Measurements from ENCODE around the gene MCM8. TPM values are rescaled to one million over a fixed set of nuclear protein-coding genes. Genes with fewer than 3 reads are reported as not detected.

The MCM8 gene
- total RNA-seq, 1 experiment from 2014 or later = 20.6 TPM

- Mint-ChIP-seq H3K27me3 (ENCODE audit: unreplicated experiment) (peaks cover 31% of the 10 kb centered on the region), H3K27ac (ENCODE audit: unreplicated experiment) (no peak overlapping the region), H3K4me1 (ENCODE audit: low read depth, unreplicated experiment) (peaks cover 12% of the 10 kb centered on the region), H3K36me3 (ENCODE audit: insufficient read depth, unreplicated experiment) (no peaks in the 10 kb centered on the region), H3K9me3 (ENCODE audit: low read depth, unreplicated experiment) (peaks cover 4% of the 10 kb centered on the region), H3K4me3 (ENCODE audit: low read depth, unreplicated experiment) (no peak overlapping the region)
- intact Hi-C loops (cut with micrococcal nuclease; ENCODE audit: unreplicated experiment) = no loop called here
- TF ChIP-seq CTCF (IDR thresholded peaks at IDR 0.05; ENCODE audit: unreplicated experiment) = no peak
- DNase-seq = no peak
- CTCF ChIA-PET = no interaction called here
- BruUV-seq (replicated peaks) = no TSS peak
These were observed 29.9 kb upstream of the MCM8 start for GRCh38 chr20:5920581-5920980.

- TF ChIP-seq CTCF (IDR thresholded peaks at IDR 0.05; ENCODE audit: unreplicated experiment) = no peak
- intact Hi-C loops (cut with micrococcal nuclease; ENCODE audit: unreplicated experiment) = no loop called here
- CTCF ChIA-PET = interaction anchor here (0.6 kb wide), 1 partner anchor 13 kb away, joined by 3 read pairs; no protein-coding TSS in a partner anchor
- Mint-ChIP-seq H3K4me1 (ENCODE audit: low read depth, unreplicated experiment) (peaks cover 12% of the 10 kb centered on the region), H3K27ac (ENCODE audit: unreplicated experiment) (no peak overlapping the region), H3K36me3 (ENCODE audit: insufficient read depth, unreplicated experiment) (no peaks in the 10 kb centered on the region), H3K9me3 (ENCODE audit: low read depth, unreplicated experiment) (peaks cover 4% of the 10 kb centered on the region), H3K27me3 (ENCODE audit: unreplicated experiment) (peaks cover 31% of the 10 kb centered on the region), H3K4me3 (ENCODE audit: low read depth, unreplicated experiment) (no peak overlapping the region)
- no TSS peak for BruUV-seq (replicated peaks)
- DNase-seq = no peak
These were observed 27.0 kb upstream of the MCM8 start for GRCh38 chr20:5923493-5923892.

GRCh38 chr20:5925551-5925950, 24.9 kb upstream of the MCM8 start:
- no peaks in the 10 kb centered on the region for H3K36me3 Mint-ChIP-seq (ENCODE audit: insufficient read depth, unreplicated experiment)
- H3K27me3 Mint-ChIP-seq (ENCODE audit: unreplicated experiment) = peaks cover 51% of the 10 kb centered on the region
- TF ChIP-seq CTCF (IDR thresholded peaks at IDR 0.05; ENCODE audit: unreplicated experiment) = no peak
- CTCF ChIA-PET = no interaction called here
- no peak overlapping the region for H3K27ac Mint-ChIP-seq (ENCODE audit: unreplicated experiment)
- intact Hi-C loops (cut with micrococcal nuclease; ENCODE audit: unreplicated experiment) = no loop called here
- H3K4me1 Mint-ChIP-seq (ENCODE audit: low read depth, unreplicated experiment) = no peaks in the 10 kb centered on the region
- no peak overlapping the region for H3K4me3 Mint-ChIP-seq (ENCODE audit: low read depth, unreplicated experiment)
- no TSS peak for BruUV-seq (replicated peaks)
- H3K9me3 Mint-ChIP-seq (ENCODE audit: low read depth, unreplicated experiment) = peaks cover 4% of the 10 kb centered on the region
- no peak for DNase-seq

GRCh38 chr20:5927749-5928462, 22.5 kb upstream of the MCM8 start:
- H3K36me3 Mint-ChIP-seq (ENCODE audit: insufficient read depth, unreplicated experiment) = no peaks in the 10 kb centered on the region
- H3K27me3 Mint-ChIP-seq (ENCODE audit: unreplicated experiment) = peaks cover 59% of the 10 kb centered on the region
- H3K4me1 Mint-ChIP-seq (ENCODE audit: low read depth, unreplicated experiment) = no peaks in the 10 kb centered on the region
- H3K27ac Mint-ChIP-seq (ENCODE audit: unreplicated experiment) = no peak overlapping the region
- no TSS peak for BruUV-seq (replicated peaks)
- no peak for TF ChIP-seq CTCF (IDR thresholded peaks at IDR 0.05; ENCODE audit: unreplicated experiment)
- peaks cover 4% of the 10 kb centered on the region for H3K9me3 Mint-ChIP-seq (ENCODE audit: low read depth, unreplicated experiment)
- DNase-seq = no peak
- CTCF ChIA-PET = no interaction called here
- intact Hi-C loops (cut with micrococcal nuclease; ENCODE audit: unreplicated experiment) = no loop called here
- H3K4me3 Mint-ChIP-seq (ENCODE audit: low read depth, unreplicated experiment) = no peak overlapping the region
